ENCODE measurements around the gene MAT2A.
"Not testable (repeated sequence)": the region's sequence is repeated elsewhere in the genome, so short reads cannot be mapped to it uniquely, and the experiment has no call there.

The MAT2A gene

GRCh38 chr2:85523903-85524335 is 15.0 kb upstream of the MAT2A start:
- DNase-seq (ENCODE audit: low read depth in 1 of 2, low spot score in 1 of 2), result no peak

GRCh38 chr2:85524336-85524908 is 14.5 kb upstream of the MAT2A start:
- DNase-seq (ENCODE audit: low read depth in 1 of 2, low spot score in 1 of 2), result no peak

GRCh38 chr2:85525029-85525428 is 13.9 kb upstream of the MAT2A start:
- no peak for DNase-seq (ENCODE audit: low read depth in 1 of 2, low spot score in 1 of 2)

- no peak for DNase-seq (ENCODE audit: low read depth in 1 of 2, low spot score in 1 of 2)
These were observed 13.4 kb upstream of the MAT2A start for GRCh38 chr2:85525567-85525966.

- no peak for DNase-seq (ENCODE audit: low read depth in 1 of 2, low spot score in 1 of 2)
These were observed 11.2 kb upstream of the MAT2A start for GRCh38 chr2:85527787-85528186.

GRCh38 chr2:85528355-85528754 is 10.6 kb upstream of the MAT2A start:
- DNase-seq (ENCODE audit: low read depth in 1 of 2, low spot score in 1 of 2), result no peak

- no peak for DNase-seq (ENCODE audit: low read depth in 1 of 2, low spot score in 1 of 2)
These were observed 9.2 kb upstream of the MAT2A start for GRCh38 chr2:85529809-85530208.

GRCh38 chr2:85531589-85531988 is 7.4 kb upstream of the MAT2A start:
- no peak for DNase-seq (ENCODE audit: low read depth in 1 of 2, low spot score in 1 of 2)

GRCh38 chr2:85534099-85534498 is 4.9 kb upstream of the MAT2A start:
- DNase-seq (ENCODE audit: low read depth in 1 of 2, low spot score in 1 of 2), result no peak

GRCh38 chr2:85534881-85535280 is 4.1 kb upstream of the MAT2A start:
- no peak for DNase-seq (ENCODE audit: low read depth in 1 of 2, low spot score in 1 of 2)

GRCh38 chr2:85536479-85536878 is 2.5 kb upstream of the MAT2A start:
- DNase-seq (ENCODE audit: low read depth in 1 of 2, low spot score in 1 of 2), result no peak

GRCh38 chr2:85537600-85538506 is 1.1 kb upstream of the MAT2A start:
- DNase-seq (ENCODE audit: low read depth in 1 of 2, low spot score in 1 of 2), result peak in 1 of 2 donors; percentile 26

GRCh38 chr2:85539361-85540132 is 579 bp downstream of the MAT2A start:
- peak; percentile 67 to 72 for DNase-seq (ENCODE audit: low read depth in 1 of 2, low spot score in 1 of 2)

- no peak for DNase-seq (ENCODE audit: low read depth in 1 of 2, low spot score in 1 of 2)
These were observed 1.2 kb downstream of the MAT2A start for GRCh38 chr2:85540133-85540648.

- no peak for DNase-seq (ENCODE audit: low read depth in 1 of 2, low spot score in 1 of 2)
These were observed 2.3 kb downstream of the MAT2A start for GRCh38 chr2:85541262-85541661.

- no peak for DNase-seq (ENCODE audit: low read depth in 1 of 2, low spot score in 1 of 2)
These were observed 2.9 kb downstream of the MAT2A start for GRCh38 chr2:85541753-85542457.

GRCh38 chr2:85542777-85543176 is 3.8 kb downstream of the MAT2A start:
- no peak for DNase-seq (ENCODE audit: low read depth in 1 of 2, low spot score in 1 of 2)

GRCh38 chr2:85544254-85544691 is 5.3 kb downstream of the MAT2A start:
- not testable (repeated sequence) for DNase-seq (ENCODE audit: low read depth in 1 of 2, low spot score in 1 of 2)

GRCh38 chr2:85544915-85545779 is 6.2 kb downstream of the MAT2A start:
- DNase-seq (ENCODE audit: low read depth in 1 of 2, low spot score in 1 of 2), result not testable (repeated sequence)

- DNase-seq (ENCODE audit: low read depth in 1 of 2, low spot score in 1 of 2), result no peak
These were observed 6.8 kb downstream of the MAT2A start for GRCh38 chr2:85545780-85546240.

Data from activated CD4-positive, alpha-beta T cell treated with anti-CD3 and anti-CD28 coated beads, Interleukin-2, amount 50 U/mL, for 24 hours (primary cell).